Cardiac ventricle fibroblast (primary cell): ENCODE results near the gene ECSCR. TPM values are rescaled to one million over a fixed set of nuclear protein-coding genes. Genes with fewer than 3 reads are reported as not detected.

ENCODE experiments used
- total RNA-seq: library from RNA; depleted of rRNA; stranded (reverse); fragments of >200 nt; gene quantifications from 2 replicates; pipeline ENCODE4 v1.2.3, GENCODE V29; 2015

The ECSCR gene
- 2.1 and 5.1 TPM in 2 replicates for total RNA-seq

DNA sequence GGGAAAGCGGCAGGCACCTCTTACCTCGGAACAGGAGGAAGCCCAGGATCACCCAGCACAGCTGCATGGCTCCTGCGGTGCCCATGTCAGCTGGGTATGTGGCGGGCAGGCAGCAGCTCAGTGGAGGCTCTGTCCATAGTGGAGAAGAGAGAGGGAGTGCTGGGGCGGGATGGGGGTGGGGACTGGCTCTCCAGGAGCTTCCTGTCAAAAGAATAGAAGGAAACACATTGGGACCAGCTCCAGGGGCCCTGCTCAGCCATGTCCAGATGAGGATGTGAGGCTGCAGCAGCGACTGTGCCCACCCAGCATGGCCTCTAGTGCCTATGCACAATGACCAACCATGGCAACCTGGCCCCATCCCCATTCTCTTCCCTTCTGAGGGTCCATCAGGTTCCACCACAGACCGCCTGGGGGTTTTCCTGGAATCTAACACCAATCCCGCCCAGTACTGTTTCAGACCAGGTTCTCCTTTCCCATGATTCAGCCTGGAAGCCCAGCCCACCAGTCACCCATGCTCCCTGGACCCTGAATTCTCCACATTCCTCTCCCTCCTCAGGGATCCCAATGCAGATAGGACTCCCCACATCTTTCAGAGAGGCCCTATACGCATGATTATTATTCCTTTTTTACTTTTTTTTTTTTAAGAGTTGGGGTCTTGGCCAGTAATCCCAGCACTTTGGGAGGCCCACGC lies at the start of gene ECSCR:
TSS of gene ECSCR (minus strand) at position 158 of the 691 bp plus-strand sequence. CDS start at position 85, 73 bp downstream.

GRCh38 chr5:139482050-139482889 lies 19.7 kb upstream of the ECSCR start, which contains the start of gene STING1:
TSS of gene STING1 (minus strand) at chr5:139482758. CDS start at chr5:139481704, 1,054 bp downstream.

GRCh38 chr5:139470821-139471300 lies 8.3 kb upstream of the ECSCR start, which contains the start of gene SMIM33:
TSS of gene SMIM33 (plus strand) at chr5:139471004. CDS start at chr5:139471122, 118 bp downstream.

GRCh38 chr5:139439013-139439903 lies 23.3 kb downstream of the ECSCR start, which contains the start of gene DNAJC18:
TSS of gene DNAJC18 (minus strand) at chr5:139439525. CDS start at chr5:139439445, 80 bp downstream.

DNA sequence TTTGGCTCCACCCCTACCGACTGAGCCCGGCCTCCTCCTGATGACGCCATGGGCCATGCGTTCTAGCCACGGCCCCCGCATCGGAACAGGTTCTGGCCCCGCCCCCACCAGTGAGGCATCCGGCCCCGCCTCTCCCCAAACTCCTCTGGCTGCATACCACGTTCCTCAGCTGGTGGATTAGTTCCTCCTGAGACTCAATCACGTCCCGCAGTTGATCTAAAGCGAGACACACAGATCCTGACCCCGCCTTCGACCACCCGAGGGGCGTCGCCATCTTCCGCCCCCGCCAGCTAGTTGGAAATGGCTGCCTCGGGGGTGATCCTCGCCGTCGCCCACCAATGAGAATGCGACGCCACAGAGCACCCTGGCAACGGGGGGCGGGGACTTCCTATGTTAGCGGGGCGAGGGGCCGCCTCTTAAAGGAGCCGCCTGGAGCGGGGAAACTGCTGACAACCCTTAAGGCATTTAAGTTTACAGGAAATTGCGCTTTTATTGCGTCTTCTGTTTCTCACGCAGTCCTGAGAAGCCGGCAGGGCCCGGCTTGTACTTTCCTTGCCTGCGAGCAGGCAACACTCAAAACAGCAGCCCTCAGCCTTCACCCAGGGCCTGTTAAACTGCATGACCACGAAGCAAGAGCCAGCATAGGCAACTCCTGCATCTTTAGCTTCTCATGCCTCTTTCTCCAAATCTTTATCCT lies 58.6 kb downstream of the ECSCR start, which contains the start of gene SPATA24:
TSS of gene SPATA24 (minus strand) at position 303 of the 697 bp plus-strand sequence. CDS start at position 274, 29 bp downstream.

Other genes starting within 250 kb of the ECSCR start
- gene MATR3, start 169.0 kb downstream of the ECSCR start, total RNA-seq: 156 and 174 TPM in 2 replicates
- 68.5 and 70.7 TPM in 2 replicates for gene PAIP2, start 120.9 kb downstream of the ECSCR start, total RNA-seq
- not detected in 2 replicates for gene SLC23A1, start 79.4 kb downstream of the ECSCR start, total RNA-seq
- gene MZB1, start 72.8 kb downstream of the ECSCR start, total RNA-seq: not detected in 2 replicates
- 1.2 and 2.1 TPM in 2 replicates for gene PROB1, start 67.6 kb downstream of the ECSCR start, total RNA-seq
- gene SPATA24, start 58.7 kb downstream of the ECSCR start, total RNA-seq: 1.5 and 1.9 TPM in 2 replicates
- 3.6 and 8.2 TPM in 2 replicates for gene DNAJC18, start 23.2 kb downstream of the ECSCR start, total RNA-seq
- not detected in 2 replicates for gene SMIM33, start 8.3 kb upstream of the ECSCR start, total RNA-seq
- gene STING1, start 20.0 kb upstream of the ECSCR start, total RNA-seq: 43.7 and 64.9 TPM in 2 replicates
- gene UBE2D2, start 98.6 kb upstream of the ECSCR start, total RNA-seq: 46.5 and 51.3 TPM in 2 replicates
- 51.2 and 57.5 TPM in 2 replicates for gene CXXC5, start 185.6 kb upstream of the ECSCR start, total RNA-seq